A673 (cell line): ENCODE measurements around the gene TP53BP2. TPM values are rescaled to one million over a fixed set of nuclear protein-coding genes. Genes with fewer than 3 reads are reported as not detected.

Experiments
- BruUV-seq: library from RNA; stranded (reverse); fragments of 400-500 nt; replicated peaks from 2 replicates; lab custom pipeline; 2021; lab: Mats Ljungman, UMichigan
- CTCF ChIA-PET: fragments of 300-600 bp; sonication (Branson Sonifier 250); formaldehyde crosslinking; loops from one replicate; lab custom pipeline; 2022; ENCODE audit warnings: antibody characterized with exemption; lab: Charles Lee
- POLR2A ChIA-PET: fragments of 300-600 bp; sonication (Branson Sonifier 250); formaldehyde crosslinking; loops from one replicate; lab custom pipeline; 2022; ENCODE audit warnings: antibody characterized with exemption; ENCODE audit not compliant: low non-redundant PET; lab: Charles Lee
- DNase-seq: peaks from one replicate; pipeline ENCODE4 v3.0.0-alpha.2; 2015; ENCODE audit warnings: low spot score
- H3K27ac ChIP-seq: fragments of 200-600 bp; sonication (generic); 2 replicates; pipeline ENCODE4 v1.5.1; 2016; ENCODE audit warnings: mixed run types, low read depth, mild to moderate bottlenecking, mixed read lengths, antibody characterized with exemption, low read length; ENCODE audit not compliant: poor library complexity, severe bottlenecking
- H3K27me3 ChIP-seq: fragments of 200-600 bp; sonication (generic); replicated peaks from 2 replicates; pipeline ENCODE4 v1.6.1; 2017; ENCODE audit warnings: mixed run types, low read depth, mild to moderate bottlenecking, mixed read lengths, antibody characterized with exemption, low read length; ENCODE audit not compliant: insufficient read depth, poor library complexity
- H3K36me3 ChIP-seq: fragments of 200-600 bp; sonication (generic); 2 replicates; pipeline ENCODE4 v1.6.1; 2016; ENCODE audit warnings: mixed run types, mild to moderate bottlenecking, mixed read lengths, antibody characterized with exemption, low read length; ENCODE audit not compliant: insufficient read depth, poor library complexity, severe bottlenecking
- H3K4me1 ChIP-seq: fragments of 200-600 bp; sonication (generic); 2 replicates; pipeline ENCODE4 v1.6.1; 2017; ENCODE audit warnings: mixed run types, mild to moderate bottlenecking, mixed read lengths, antibody characterized with exemption, low read length; ENCODE audit not compliant: insufficient read depth, poor library complexity, severe bottlenecking
- H3K4me3 ChIP-seq: fragments of 200-600 bp; sonication (generic); 2 replicates; pipeline ENCODE4 v1.5.1; 2016; ENCODE audit warnings: low read depth, mixed run types, mild to moderate bottlenecking, mixed read lengths, low read length; ENCODE audit not compliant: poor library complexity, severe bottlenecking
- H3K9me3 ChIP-seq: fragments of 200-600 bp; sonication (generic); 2 replicates; pipeline ENCODE4 v1.6.1; 2016; ENCODE audit warnings: mixed run types, low read depth, mild to moderate bottlenecking, mixed read lengths, antibody characterized with exemption, low read length; ENCODE audit not compliant: poor library complexity, severe bottlenecking
- EZH2 ChIP-seq: fragments of 200-600 bp; sonication (generic); IDR thresholded peaks from 2 replicates; pipeline ENCODE4 v1.6.1; 2017; ENCODE audit warnings: borderline replicate concordance, low read depth, mild to moderate bottlenecking, mixed read lengths, antibody characterized with exemption, low read length; ENCODE audit not compliant: poor library complexity, severe bottlenecking
- intact Hi-C: fragments of 100-400 bp; cut with micrococcal nuclease; formaldehyde crosslinking; loops from one replicate; pipeline ENCODE4 v1.10.0; 2022; ENCODE audit not compliant: unreplicated experiment
- total RNA-seq: library from RNA; stranded (reverse); gene quantifications from 2 replicates; pipeline ENCODE4 v1.2.3, GENCODE V29; 2021
- TF ChIP-seq, protein P1 (sequence below): fragments of 300-800, 200-600 bp; sonication (generic); conservative IDR thresholded peaks from 2 replicates; pipeline ENCODE4 v1.5.1; 2017; ENCODE audit warnings: low read depth, mild to moderate bottlenecking, antibody characterized with exemption, low read length, moderate library complexity, mixed read lengths

The TP53BP2 gene
- total RNA-seq, 1 experiment from 2014 or later: 93.3 TPM

DNA sequence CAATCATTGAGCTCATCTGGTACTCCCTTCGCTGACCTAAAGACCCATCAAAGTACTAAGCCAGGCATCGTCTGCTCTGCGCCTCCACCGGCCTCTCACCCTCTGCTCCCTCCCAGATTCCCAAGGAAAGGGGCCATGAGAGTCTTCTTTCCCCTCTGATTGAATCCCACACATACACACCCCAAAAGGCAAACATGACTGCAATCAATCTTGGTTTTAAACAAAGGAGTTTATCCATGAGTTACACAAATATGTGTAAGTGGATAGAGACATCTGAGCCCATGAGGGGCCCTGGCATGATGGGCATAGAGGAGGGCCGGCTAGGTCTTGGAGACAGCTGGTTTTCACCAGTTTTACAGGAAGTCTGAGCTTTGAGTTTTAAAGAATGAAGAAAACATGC lies 82.5 kb downstream of the TP53BP2 start:
- H3K4me1 ChIP-seq: no peaks in the 10 kb centered on the region
- ChIA-PET CTCF (no interaction called here), POLR2A (no interaction called here)
- TF ChIP-seq, protein P1, sequence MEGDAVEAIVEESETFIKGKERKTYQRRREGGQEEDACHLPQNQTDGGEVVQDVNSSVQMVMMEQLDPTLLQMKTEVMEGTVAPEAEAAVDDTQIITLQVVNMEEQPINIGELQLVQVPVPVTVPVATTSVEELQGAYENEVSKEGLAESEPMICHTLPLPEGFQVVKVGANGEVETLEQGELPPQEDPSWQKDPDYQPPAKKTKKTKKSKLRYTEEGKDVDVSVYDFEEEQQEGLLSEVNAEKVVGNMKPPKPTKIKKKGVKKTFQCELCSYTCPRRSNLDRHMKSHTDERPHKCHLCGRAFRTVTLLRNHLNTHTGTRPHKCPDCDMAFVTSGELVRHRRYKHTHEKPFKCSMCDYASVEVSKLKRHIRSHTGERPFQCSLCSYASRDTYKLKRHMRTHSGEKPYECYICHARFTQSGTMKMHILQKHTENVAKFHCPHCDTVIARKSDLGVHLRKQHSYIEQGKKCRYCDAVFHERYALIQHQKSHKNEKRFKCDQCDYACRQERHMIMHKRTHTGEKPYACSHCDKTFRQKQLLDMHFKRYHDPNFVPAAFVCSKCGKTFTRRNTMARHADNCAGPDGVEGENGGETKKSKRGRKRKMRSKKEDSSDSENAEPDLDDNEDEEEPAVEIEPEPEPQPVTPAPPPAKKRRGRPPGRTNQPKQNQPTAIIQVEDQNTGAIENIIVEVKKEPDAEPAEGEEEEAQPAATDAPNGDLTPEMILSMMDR: no peak
- no peak for TF ChIP-seq EZH2
- no peaks in the 10 kb centered on the region for H3K9me3 ChIP-seq
- H3K27ac ChIP-seq: no peak overlapping the region
- no TSS peak for BruUV-seq
- no peak for DNase-seq
- peaks cover 21% of the 10 kb centered on the region for H3K36me3 ChIP-seq
- no peak overlapping the region for H3K4me3 ChIP-seq
- H3K27me3 ChIP-seq: no peaks in the 10 kb centered on the region
- intact Hi-C loops: no loop called here

DNA sequence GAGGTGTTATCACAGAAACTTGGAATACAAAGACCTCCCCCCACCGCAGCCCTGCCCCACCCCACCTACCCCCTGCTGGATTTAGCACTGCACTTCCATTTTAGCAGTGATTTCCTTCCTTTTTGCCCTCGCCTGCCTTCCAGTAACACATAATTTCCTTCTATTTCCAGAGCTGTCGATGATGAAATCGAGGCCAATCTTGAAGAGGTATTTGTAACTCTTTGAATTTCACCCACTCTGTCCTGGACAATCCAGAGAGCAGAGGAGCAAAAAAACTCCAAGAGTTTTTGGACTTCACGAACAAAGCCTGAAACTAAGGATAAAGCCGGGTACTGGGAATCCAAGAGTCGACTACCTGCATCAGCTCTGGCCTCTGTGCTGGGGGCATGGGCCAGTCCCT lies 84.3 kb downstream of the TP53BP2 start:
- intact Hi-C loops: no loop called here
- H3K27ac ChIP-seq: no peak overlapping the region
- peaks cover 37% of the 10 kb centered on the region for H3K36me3 ChIP-seq
- no peaks in the 10 kb centered on the region for H3K4me1 ChIP-seq
- H3K9me3 ChIP-seq: no peaks in the 10 kb centered on the region
- CTCF ChIA-PET: interaction anchor here (0.7 to 0.9 kb wide), 2 partner anchors 12 to 1330 kb away, joined by 3 read pairs; no protein-coding TSS in a partner anchor
- POLR2A ChIA-PET: interaction anchor here (0.7 kb wide), 1 partner anchor 27 kb away, joined by 24 read pairs; no protein-coding TSS in a partner anchor
- BruUV-seq: no TSS peak
- DNase-seq: no peak
- no peak for TF ChIP-seq EZH2
- TF ChIP-seq, protein P1: no peak
- H3K27me3 ChIP-seq: no peaks in the 10 kb centered on the region
- no peak overlapping the region for H3K4me3 ChIP-seq

DNA sequence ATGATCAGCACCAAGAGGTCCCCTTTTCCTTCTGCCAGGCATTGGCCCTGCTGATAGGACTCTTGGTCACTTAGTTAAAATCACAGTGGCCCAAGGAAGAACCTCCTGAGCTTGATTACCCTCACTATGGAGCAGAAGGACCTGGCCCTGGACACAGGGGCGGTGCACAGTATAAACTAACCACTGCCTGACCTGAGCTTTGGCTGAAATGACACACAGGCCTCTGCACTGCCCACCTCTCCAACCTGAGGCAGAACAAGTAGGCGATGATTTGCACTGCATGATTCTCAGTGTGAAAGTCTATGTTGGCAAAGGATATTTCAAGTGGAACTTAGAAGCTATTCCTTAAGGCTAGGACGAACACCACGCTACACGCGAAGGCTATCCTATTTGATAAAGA lies 84.9 kb downstream of the TP53BP2 start:
- DNase-seq: no peak
- H3K4me3 ChIP-seq: no peak overlapping the region
- ChIA-PET CTCF (interaction anchor here (0.7 to 0.9 kb wide), 2 partner anchors 12 to 1330 kb away, joined by 3 read pairs; no protein-coding TSS in a partner anchor), POLR2A (no interaction called here)
- BruUV-seq: no TSS peak
- no peak overlapping the region for H3K27ac ChIP-seq
- intact Hi-C loops: no loop called here
- H3K4me1 ChIP-seq: no peaks in the 10 kb centered on the region
- no peaks in the 10 kb centered on the region for H3K27me3 ChIP-seq
- TF ChIP-seq, protein P1: no peak
- TF ChIP-seq EZH2: no peak
- peaks cover 39% of the 10 kb centered on the region for H3K36me3 ChIP-seq
- no peaks in the 10 kb centered on the region for H3K9me3 ChIP-seq
